Measurements from ENCODE around the gene DPY19L3.
"Not testable (repeated sequence)": the region's sequence is repeated elsewhere in the genome, so short reads cannot be mapped to it uniquely, and the experiment has no call there.

Gene DPY19L3

GRCh38 chr19:32373585-32374295 lies 31.8 kb upstream of the DPY19L3 start:
- no peak overlapping the region for H3K4me3 ChIP-seq (ENCODE audit: low read depth, low read length)
- TF ChIP-seq CTCF (IDR thresholded peaks at IDR 0.05; ENCODE audit: borderline replicate concordance, insufficient read depth, low read depth, low read length), result no peak

- H3K4me3 ChIP-seq (ENCODE audit: low read depth, low read length), result not testable (repeated sequence)
Measured at GRCh38 chr19:32374362-32374761, 31.2 kb upstream of the DPY19L3 start.

- H3K4me3 ChIP-seq (ENCODE audit: low read depth, low read length), result not testable (repeated sequence)
- peak; percentile 26; the same call in 1 of the 2 replicates for TF ChIP-seq CTCF (IDR thresholded peaks at IDR 0.05; ENCODE audit: borderline replicate concordance, insufficient read depth, low read depth, low read length)
Measured at GRCh38 chr19:32377088-32377487, 28.5 kb upstream of the DPY19L3 start.

- H3K4me3 ChIP-seq (ENCODE audit: low read depth, low read length), result no peak overlapping the region
- no peak for TF ChIP-seq CTCF (IDR thresholded peaks at IDR 0.05; ENCODE audit: borderline replicate concordance, insufficient read depth, low read depth, low read length)
Measured at GRCh38 chr19:32380269-32380668, 25.3 kb upstream of the DPY19L3 start.

- no peak for TF ChIP-seq CTCF (IDR thresholded peaks at IDR 0.05; ENCODE audit: borderline replicate concordance, insufficient read depth, low read depth, low read length)
- H3K4me3 ChIP-seq (ENCODE audit: low read depth, low read length), result no peak overlapping the region
Measured at GRCh38 chr19:32387701-32388392, 17.7 kb upstream of the DPY19L3 start.

- no peak overlapping the region for H3K4me3 ChIP-seq (ENCODE audit: low read depth, low read length)
- TF ChIP-seq CTCF (IDR thresholded peaks at IDR 0.05; ENCODE audit: borderline replicate concordance, insufficient read depth, low read depth, low read length), result no peak
Measured at GRCh38 chr19:32388393-32388855, 17.1 kb upstream of the DPY19L3 start.

GRCh38 chr19:32392901-32393300 lies 12.7 kb upstream of the DPY19L3 start:
- H3K4me3 ChIP-seq (ENCODE audit: low read depth, low read length), result no peak overlapping the region

More at GRCh38 chr19:32392901-32393300, 12.7 kb upstream of the DPY19L3 start:
- no peak for TF ChIP-seq CTCF (IDR thresholded peaks at IDR 0.05; ENCODE audit: borderline replicate concordance, insufficient read depth, low read depth, low read length)
